H1 (cell line): ENCODE measurements around the gene PPP1R18. TPM values are rescaled to one million over a fixed set of nuclear protein-coding genes. Genes with fewer than 3 reads are reported as not detected.

Experiments
- ASH2L ChIP-seq: fragments of 200-600, 300-600 bp; sonication (generic); IDR thresholded peaks from one replicate; pipeline ENCODE4 v1.7.1; 2017; ENCODE audit warnings: low read length
- BCL11A ChIP-seq, 2 experiments: IDR thresholded peaks; one replicate each; pipeline ENCODE4 v1.6.1; 2011; ENCODE audit warnings: low read depth in 2 of 2, low read length in 2 of 2, mild to moderate bottlenecking in 2 of 2
- CBX8 ChIP-seq: fragments of 300-800, 300-1000 bp; sonication (generic); IDR thresholded peaks from 2 replicates; pipeline ENCODE4 v1.7.1; 2016; ENCODE audit warnings: low read depth, low read length, borderline replicate concordance
- CHD2 ChIP-seq: IDR thresholded peaks from 2 replicates; pipeline ENCODE4 v1.6.1; 2012; ENCODE audit warnings: low read length, improper control_type of control experiment
- CTBP2 ChIP-seq: IDR thresholded peaks from 2 replicates; pipeline ENCODE4 v1.7.0; 2011; ENCODE audit warnings: borderline replicate concordance, mild to moderate bottlenecking, moderate library complexity, mixed read lengths, low read length; ENCODE audit not compliant: insufficient read depth, insufficient read length
- EP300 ChIP-seq, 2 experiments: IDR thresholded peaks; 1 replicate in 1 of 2; 2 replicates in 1 of 2; pipeline ENCODE4 v1.6.1; 2011 to 2012; ENCODE audit warnings: low read depth in 2 of 2, low read length in 2 of 2, mild to moderate bottlenecking in 2 of 2, borderline replicate concordance in 1 of 2, inconsistent platforms in 1 of 2, moderate library complexity in 1 of 2
- GTF2F1 ChIP-seq: IDR thresholded peaks from 2 replicates; pipeline ENCODE4 v1.6.1; 2012; ENCODE audit warnings: low read depth, low read length, improper control_type of control experiment, borderline replicate concordance
- HDAC2 ChIP-seq, 2 experiments: fragments of 300-600 bp in 1 of 2; sonication (generic) in 1 of 2; IDR thresholded peaks; 2 replicates each; pipeline ENCODE4 v1.6.1; 2011 to 2012; ENCODE audit warnings: low read depth in 2 of 2, low read length in 2 of 2, mild to moderate bottlenecking in 2 of 2, moderate library complexity in 2 of 2, borderline replicate concordance in 1 of 2, inconsistent platforms in 1 of 2
- HDAC6 ChIP-seq: IDR thresholded peaks from one replicate; pipeline ENCODE4 v1.7.1; 2012; ENCODE audit warnings: low read depth, mild to moderate bottlenecking, inconsistent platforms, low read length, moderate library complexity
- JUND ChIP-seq: IDR thresholded peaks from 2 replicates; pipeline ENCODE4 v1.6.1; 2011; ENCODE audit warnings: mild to moderate bottlenecking, improper control_type of control experiment, low read length
- KDM1A ChIP-seq: fragments of 200-600, 300-600 bp; sonication (generic); IDR thresholded peaks from 2 replicates; pipeline ENCODE4 v1.7.1; 2016; ENCODE audit warnings: mild to moderate bottlenecking, low read length, borderline replicate concordance
- KDM4A ChIP-seq: IDR thresholded peaks from one replicate; pipeline ENCODE4 v1.7.1; 2012; ENCODE audit warnings: low read depth, mild to moderate bottlenecking, moderate library complexity, low read length, inconsistent platforms; ENCODE audit not compliant: severe bottlenecking
- NRF1 ChIP-seq: IDR thresholded peaks from 2 replicates; pipeline ENCODE4 v1.6.1; 2011; ENCODE audit warnings: mild to moderate bottlenecking, low read depth, low read length, improper control_type of control experiment
- SAP30 ChIP-seq: fragments of 300-600 bp; sonication (generic); IDR thresholded peaks from 2 replicates; pipeline ENCODE4 v1.7.1; 2012; ENCODE audit warnings: low read length, moderate library complexity, mild to moderate bottlenecking, inconsistent platforms; ENCODE audit not compliant: insufficient read depth, insufficient replicate concordance
- SP1 ChIP-seq: IDR thresholded peaks from 2 replicates; pipeline ENCODE4 v1.6.1; 2011; ENCODE audit warnings: low read depth, low read length
- SUZ12 ChIP-seq: fragments of 200-600 bp; sonication (generic); IDR thresholded peaks from 2 replicates; pipeline ENCODE4 v1.6.1; 2012; ENCODE audit warnings: mild to moderate bottlenecking, inconsistent platforms, low read length, moderate library complexity, mixed read lengths
- YY1 ChIP-seq: IDR thresholded peaks from 2 replicates; pipeline ENCODE4 v1.6.1; 2011; ENCODE audit warnings: low read depth, mild to moderate bottlenecking, low read length
- ZNF274 ChIP-seq: IDR thresholded peaks from 2 replicates; pipeline ENCODE4 v1.7.0; 2012; ENCODE audit warnings: low read length, borderline replicate concordance; ENCODE audit errors: extremely low read depth
- polyA plus RNA-seq, 7 experiments: library from polyadenylated mRNA; depleted of rRNA in 3 of 7; stranded (reverse) in 5 of 7; unstranded in 2 of 7; fragments of >200 nt in 5 of 7; fragments of 200-250 nt in 2 of 7; gene quantifications; 1 replicate in 5 of 7; 2 replicates in 1 of 7; 4 replicates in 1 of 7; pipeline versions ENCODE4 v1.2.1 to v1.2.3, GENCODE V29; 2011 to 2013; ENCODE audit warnings: missing spikeins in 2 of 7, mixed read lengths in 2 of 7
- total RNA-seq: library from RNA; stranded (reverse); fragmentation: NEBNext Ultra II Directional; extraction: Animal tissue kit (Norgen Biotek cat#: 25700); gene quantifications from 2 replicates; pipeline ENCODE4 v1.2.1, GENCODE V29; 2021
- TF ChIP-seq, protein P1 (sequence below): IDR thresholded peaks from 2 replicates; pipeline ENCODE4 v1.6.1; 2012; ENCODE audit warnings: inconsistent platforms
- TF ChIP-seq, protein P2 (sequence below): IDR thresholded peaks from 2 replicates; pipeline ENCODE4 v1.6.1; 2012; ENCODE audit warnings: low read length, inconsistent platforms

The PPP1R18 gene
- total and polyA plus RNA-seq, 2 of the 8 experiments (the other 6 are each of a cell fraction or from before 2014, with no cell fraction given), result 25.1 to 29.1 TPM

DNA sequence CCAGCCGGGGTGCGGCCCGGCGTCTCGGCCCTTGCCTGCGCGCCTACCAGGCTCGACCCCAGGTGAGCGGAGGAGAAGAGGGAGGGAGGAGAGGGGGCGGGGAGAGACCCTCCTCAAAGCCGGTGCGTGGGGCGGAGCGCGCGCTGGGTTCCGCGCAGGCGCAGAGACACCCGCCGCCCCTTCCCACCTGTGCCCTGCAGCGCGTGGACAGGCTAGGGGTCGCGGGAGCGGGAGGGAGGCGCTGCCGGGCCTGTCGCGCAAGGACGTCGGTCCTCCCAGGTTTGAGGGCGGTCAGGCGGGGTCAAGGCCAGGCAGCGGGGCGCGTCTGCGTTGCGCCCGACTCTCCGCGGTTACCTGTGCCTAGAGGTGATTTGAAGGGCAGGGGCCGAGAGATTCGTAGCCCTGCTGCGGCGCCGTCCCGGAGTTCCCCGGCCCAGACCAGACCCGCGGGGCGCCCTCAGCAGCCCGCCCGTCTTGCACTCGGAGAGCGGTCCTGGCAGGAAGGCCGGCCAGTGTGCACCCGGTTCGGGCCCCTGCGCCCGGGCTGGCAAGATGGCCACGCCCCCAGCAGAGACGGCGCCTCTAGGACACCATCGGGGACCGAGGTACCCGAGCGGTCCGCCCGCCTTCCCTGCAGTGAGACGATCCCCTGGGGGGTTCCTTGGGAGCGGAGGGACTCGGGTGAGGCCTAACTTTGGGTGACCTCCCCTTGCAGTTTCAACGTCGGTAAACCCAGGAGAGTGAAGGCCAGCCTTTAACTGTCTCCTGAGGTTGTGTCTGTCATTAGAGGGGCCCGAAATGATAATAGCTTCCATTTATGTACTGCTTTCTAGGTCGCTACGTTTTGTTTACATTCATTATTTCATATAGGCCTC, 39.0 kb downstream of the PPP1R18 start (continued):
- no peak for TF ChIP-seq SAP30
- no peak for TF ChIP-seq EP300 (IDR thresholded peaks at IDR 0.05; ENCODE audit: borderline replicate concordance in 1 of 2, low read depth in 2 of 2, low read length in 2 of 2)
- no peak for TF ChIP-seq SP1
- peak in 1 of 2 experiments; percentile 67; a peak in 2 of 4 replicates for TF ChIP-seq HDAC2 (IDR thresholded peaks at IDR 0.05; ENCODE audit: borderline replicate concordance in 1 of 2, low read depth in 2 of 2, low read length in 2 of 2)
- TF ChIP-seq CTBP2, result no peak
- no peak for TF ChIP-seq GTF2F1
- TF ChIP-seq YY1, result peak; percentile 73; the same call in 1 of the 2 replicates
- TF ChIP-seq NRF1, result peak; percentile 46
- no peak for TF ChIP-seq BCL11A (IDR thresholded peaks at IDR 0.05; ENCODE audit: low read depth in 2 of 2, low read length in 2 of 2)
- peak; percentile 86 for TF ChIP-seq ASH2L
- no peak for TF ChIP-seq HDAC6
- TF ChIP-seq CBX8, result no peak
- TF ChIP-seq, protein P1, sequence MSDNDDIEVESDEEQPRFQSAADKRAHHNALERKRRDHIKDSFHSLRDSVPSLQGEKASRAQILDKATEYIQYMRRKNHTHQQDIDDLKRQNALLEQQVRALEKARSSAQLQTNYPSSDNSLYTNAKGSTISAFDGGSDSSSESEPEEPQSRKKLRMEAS, result peak; percentile 9; the same call in 1 of the 2 replicates
- no peak for TF ChIP-seq SUZ12
- TF ChIP-seq, protein P2, sequence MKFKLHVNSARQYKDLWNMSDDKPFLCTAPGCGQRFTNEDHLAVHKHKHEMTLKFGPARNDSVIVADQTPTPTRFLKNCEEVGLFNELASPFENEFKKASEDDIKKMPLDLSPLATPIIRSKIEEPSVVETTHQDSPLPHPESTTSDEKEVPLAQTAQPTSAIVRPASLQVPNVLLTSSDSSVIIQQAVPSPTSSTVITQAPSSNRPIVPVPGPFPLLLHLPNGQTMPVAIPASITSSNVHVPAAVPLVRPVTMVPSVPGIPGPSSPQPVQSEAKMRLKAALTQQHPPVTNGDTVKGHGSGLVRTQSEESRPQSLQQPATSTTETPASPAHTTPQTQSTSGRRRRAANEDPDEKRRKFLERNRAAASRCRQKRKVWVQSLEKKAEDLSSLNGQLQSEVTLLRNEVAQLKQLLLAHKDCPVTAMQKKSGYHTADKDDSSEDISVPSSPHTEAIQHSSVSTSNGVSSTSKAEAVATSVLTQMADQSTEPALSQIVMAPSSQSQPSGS, result no peak
- no peak for TF ChIP-seq KDM1A
- TF ChIP-seq KDM4A, result peak; percentile 96
- TF ChIP-seq ZNF274, result no peak
- no peak for TF ChIP-seq JUND
- TF ChIP-seq CHD2, result no peak
